K562 (cell line): ENCODE data around the gene LHFPL5. TPM values are rescaled to one million over a fixed set of nuclear protein-coding genes. Genes with fewer than 3 reads are reported as not detected.

Experiments
- ARID2 ChIP-seq: fragments of 450-650 bp; IDR thresholded peaks from 2 replicates; pipeline ENCODE4 v1.6.1; 2017; ENCODE audit warnings: antibody characterized with exemption, mild to moderate bottlenecking
- ATF7 ChIP-seq: fragments of 450-650 bp; IDR thresholded peaks from 2 replicates; pipeline ENCODE4 v1.7.1; 2014; ENCODE audit warnings: mild to moderate bottlenecking, moderate library complexity
- BDP1 ChIP-seq: IDR thresholded peaks from 3 replicates; pipeline ENCODE4 v1.6.1; 2011; ENCODE audit not compliant: insufficient read length, insufficient read depth
- CBFB ChIP-seq: sonication (generic); formaldehyde crosslinking; IDR thresholded peaks from 2 replicates; pipeline ENCODE4 v1.4.0; 2020; ENCODE audit warnings: mild to moderate bottlenecking, missing genetic modification reagents
- ELK1 ChIP-seq: sonication (generic); formaldehyde crosslinking; IDR thresholded peaks from 2 replicates; pipeline ENCODE4 v1.8.1; 2022; ENCODE audit warnings: missing genetic modification reagents
- EP400 ChIP-seq: fragments of 450-650 bp; IDR thresholded peaks from 2 replicates; pipeline ENCODE4 v1.6.1; 2017; ENCODE audit warnings: antibody characterized with exemption, mild to moderate bottlenecking, moderate library complexity
- FOXA3 ChIP-seq, 2 experiments: fragments of 450-650 bp in 1 of 2; sonication (generic) in 1 of 2; formaldehyde crosslinking; IDR thresholded peaks in 1 of 2; conservative IDR thresholded peaks in 1 of 2; 2 replicates each; pipeline versions ENCODE4 v1.4.0 to v1.8.0; 2020 to 2022; ENCODE audit warnings: mild to moderate bottlenecking in 2 of 2, missing genetic modification reagents in 1 of 2
- FOXJ2 ChIP-seq: fragments of 200-800 bp; sonication (Bioruptor generic); IDR thresholded peaks from 2 replicates; pipeline ENCODE4 v1.6.1; 2016; ENCODE audit warnings: missing genetic modification characterization, missing compliant biosample characterization
- KHSRP ChIP-seq: fragments of 450-650 bp; IDR thresholded peaks from 2 replicates; pipeline ENCODE4 v1.6.1; 2017
- LARP7 ChIP-seq: fragments of 450-650 bp; IDR thresholded peaks from 2 replicates; pipeline ENCODE4 v1.6.1; 2016
- MBD2 ChIP-seq: sonication (generic); IDR thresholded peaks from 2 replicates; pipeline ENCODE4 v1.6.1; 2016; ENCODE audit warnings: low read depth, borderline replicate concordance
- NBN ChIP-seq: fragments of 450-650 bp; IDR thresholded peaks from 2 replicates; pipeline ENCODE4 v1.6.1; 2016; ENCODE audit warnings: low read depth, mild to moderate bottlenecking
- NCOA4 ChIP-seq: fragments of 450-650 bp; IDR thresholded peaks from 2 replicates; pipeline ENCODE4 v1.6.1; 2018; ENCODE audit warnings: mild to moderate bottlenecking; ENCODE audit not compliant: partially characterized antibody
- NFXL1 ChIP-seq: fragments of 450-650 bp; formaldehyde crosslinking; IDR thresholded peaks from 2 replicates; pipeline ENCODE4 v1.4.0; 2021; ENCODE audit warnings: mild to moderate bottlenecking
- PHB ChIP-seq: fragments of 250-450 bp; sonication (Bioruptor Pico); IDR thresholded peaks from 2 replicates; pipeline ENCODE4 v1.5.0; 2021
- POU5F1 ChIP-seq: fragments of 150-350 bp; IDR thresholded peaks from 2 replicates; pipeline ENCODE4 v1.6.1; 2014; ENCODE audit warnings: borderline replicate concordance, low read length, low read depth, mild to moderate bottlenecking; ENCODE audit not compliant: partially characterized antibody
- RFX7 ChIP-seq: fragments of 250-450 bp; sonication (Bioruptor Pico); IDR thresholded peaks from 2 replicates; pipeline ENCODE4 v1.5.1; 2021; ENCODE audit warnings: mild to moderate bottlenecking
- SIN3B ChIP-seq: fragments of 450-650 bp; IDR thresholded peaks from 2 replicates; pipeline ENCODE4 v1.6.1; 2017; ENCODE audit warnings: low read depth, mild to moderate bottlenecking, moderate library complexity
- SMARCE1 ChIP-seq: fragments of 450-650 bp; IDR thresholded peaks from 2 replicates; pipeline ENCODE4 v1.7.1; 2016; ENCODE audit warnings: mild to moderate bottlenecking
- ZBTB2 ChIP-seq: fragments of 450-650 bp; IDR thresholded peaks from 2 replicates; pipeline ENCODE4 v1.6.1; 2016; ENCODE audit warnings: antibody characterized with exemption
- ZMIZ1 ChIP-seq, 2 experiments: fragments of 150-350 bp in 1 of 2; IDR thresholded peaks; 2 replicates each; pipeline ENCODE4 v1.6.1; 2012 to 2016; ENCODE audit warnings: low read depth in 2 of 2, low read length in 2 of 2, mild to moderate bottlenecking in 1 of 2, moderate library complexity in 1 of 2
- ZNF146 ChIP-seq: IDR thresholded peaks from one replicate; pipeline ENCODE4 v1.6.1; 2018; ENCODE audit warnings: missing compliant biosample characterization; ENCODE audit not compliant: unreplicated experiment
- ZNF507 ChIP-seq: conservative IDR thresholded peaks from 2 replicates; pipeline ENCODE4 v1.6.1; 2017; ENCODE audit warnings: missing genetic modification characterization, missing compliant biosample characterization
- ZNF644 ChIP-seq: fragments of 200-800 bp; sonication (Bioruptor generic); IDR thresholded peaks from 2 replicates; pipeline ENCODE4 v1.6.1; 2016; ENCODE audit warnings: low read depth, missing genetic modification characterization, missing compliant biosample characterization
- polyA plus RNA-seq, 8 experiments: library from polyadenylated mRNA; depleted of rRNA in 4 of 8; stranded (reverse) in 5 of 8; unstranded in 3 of 8; fragments of >200 nt; fragmentation: Nextera tagmentation in 2 of 8; fragmentation: Illumina TruSeq in 1 of 8; extraction: Ambion mirVana in 2 of 8; extraction: Trizol in 1 of 8; gene quantifications; 2 replicates each; pipeline versions ENCODE4 v1.2.1 to v1.2.3, GENCODE V29; 2011 to 2014; ENCODE audit warnings: inconsistent platforms in 1 of 8, missing spikeins in 1 of 8
- total RNA-seq, 7 experiments: library from RNA; depleted of rRNA in 6 of 7; stranded (reverse); fragments of >200 nt in 6 of 7; fragmentation: Illumina TruSeq in 2 of 7; extraction: Trizol in 2 of 7; gene quantifications; 2 replicates each; pipeline versions ENCODE4 v1.2.1 to v1.2.3, GENCODE V29; 2011 to 2021; ENCODE audit warnings: low replicate concordance in 1 of 7

LHFPL5 gene
- total and polyA plus RNA-seq, 9 of the 15 experiments (the other 6 are each of a cell fraction or from before 2014, with no cell fraction given), result not detected

- TF ChIP-seq ELK1, result no peak
- no peak for TF ChIP-seq MBD2
- peak; percentile 29; the same call in 1 of the 2 replicates for TF ChIP-seq ATF7
- TF ChIP-seq SMARCE1, result no peak
- TF ChIP-seq BDP1, result no peak
- no peak for TF ChIP-seq ZNF507 (tag)
- TF ChIP-seq EP400, result no peak
- peak; percentile 24; the same call in 1 of the 2 replicates for TF ChIP-seq CBFB (CRISPR knock-in tag)
- no peak for TF ChIP-seq PHB
- no peak for TF ChIP-seq NFXL1
- TF ChIP-seq NCOA4, result no peak
- no peak for TF ChIP-seq RFX7 (CRISPR knock-in tag)
- no peak for TF ChIP-seq FOXJ2 (tag)
- no peak for TF ChIP-seq POU5F1
- no peak for TF ChIP-seq ZMIZ1 (IDR thresholded peaks at IDR 0.05; ENCODE audit: low read depth in 2 of 2, low read length in 2 of 2)
- peak; percentile 85 for TF ChIP-seq ZNF644 (tag)
- 0 out of 4 replicates have a peak, but pooled peaks of 1 of the 2 experiments have one; percentile 49 for TF ChIP-seq FOXA3 (CRISPR knock-in tag; conservative IDR thresholded peaks at IDR 0.05 in 1 of 2, IDR thresholded peaks at IDR 0.05 in 1 of 2)
- no peak for TF ChIP-seq ARID2
- no peak for TF ChIP-seq ZBTB2
- no peak for TF ChIP-seq NBN
- TF ChIP-seq KHSRP, result no peak
- no peak for TF ChIP-seq ZNF146 (CRISPR knock-in tag)
- no peak for TF ChIP-seq SIN3B
- no peak for TF ChIP-seq LARP7
Observed at GRCh38 chr6:35804996-35805736, at the start of gene LHFPL5 (continued).
